ENCODE results near the gene UCK1. TPM values are rescaled to one million over a fixed set of nuclear protein-coding genes. Genes with fewer than 3 reads are reported as not detected.
A peak's percentile ranks its signal among the peaks of the same experiment; 100 is the strongest.

The UCK1 gene
- total RNA-seq, 2 donors from 2014 or later: 21.2 to 37.8 TPM

DNA sequence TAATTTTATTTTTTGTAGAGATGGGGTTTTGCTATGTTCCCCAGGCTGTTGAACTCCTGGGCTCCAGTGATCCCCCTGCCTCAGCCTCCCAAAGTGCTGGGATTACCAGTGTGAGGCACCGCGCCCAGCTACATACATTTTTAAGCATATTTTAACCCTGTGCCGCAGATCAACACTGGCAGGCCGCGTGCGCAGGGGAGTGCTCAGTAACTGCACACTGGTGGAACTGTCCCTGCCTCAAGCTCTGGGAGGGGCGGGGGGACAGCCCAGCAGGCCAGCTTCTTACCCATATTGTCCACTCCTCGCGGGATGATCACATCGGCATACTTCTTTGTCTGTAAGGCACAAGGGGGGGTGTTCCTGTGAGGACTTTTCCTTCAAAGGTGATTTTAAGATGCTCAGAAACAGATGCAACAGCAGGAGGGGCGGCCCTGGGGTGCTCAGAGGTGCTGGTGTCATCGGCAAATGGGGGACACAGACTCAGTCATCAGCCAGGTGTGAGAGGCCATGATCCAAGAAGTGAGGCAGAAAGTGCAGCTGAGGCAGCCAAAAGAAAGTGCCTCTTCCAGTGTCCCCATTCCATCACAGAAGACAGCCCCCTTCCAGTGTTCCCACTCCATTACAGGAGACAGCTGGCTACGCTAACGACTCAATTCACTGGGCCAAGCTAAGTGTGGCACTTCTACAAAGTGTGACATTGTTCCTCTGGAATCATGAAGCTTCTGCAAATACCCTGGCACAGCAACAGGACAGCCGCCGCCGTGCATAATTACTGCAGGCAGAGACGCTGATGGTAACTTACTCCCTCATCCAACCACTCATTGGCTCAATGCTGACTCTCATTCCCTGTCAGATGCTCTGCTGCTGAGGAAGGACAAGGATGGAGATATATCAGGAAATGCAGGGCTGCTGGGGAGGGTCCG is 5.2 kb downstream of the UCK1 start:
- Histone ChIP-seq H3K4me1 (peaks cover 0 to 17% of the 10 kb centered on the region in 2 donors), H3K27me3 (no peaks in the 10 kb centered on the region), H3K4me3 (no peak overlapping the region), H3K27ac (peak overlapping the region; percentile 5 to 22), H3K36me3 (peaks cover 84% of the 10 kb centered on the region), H3K9me3 (no peaks in the 10 kb centered on the region)
- TF ChIP-seq, protein P1, sequence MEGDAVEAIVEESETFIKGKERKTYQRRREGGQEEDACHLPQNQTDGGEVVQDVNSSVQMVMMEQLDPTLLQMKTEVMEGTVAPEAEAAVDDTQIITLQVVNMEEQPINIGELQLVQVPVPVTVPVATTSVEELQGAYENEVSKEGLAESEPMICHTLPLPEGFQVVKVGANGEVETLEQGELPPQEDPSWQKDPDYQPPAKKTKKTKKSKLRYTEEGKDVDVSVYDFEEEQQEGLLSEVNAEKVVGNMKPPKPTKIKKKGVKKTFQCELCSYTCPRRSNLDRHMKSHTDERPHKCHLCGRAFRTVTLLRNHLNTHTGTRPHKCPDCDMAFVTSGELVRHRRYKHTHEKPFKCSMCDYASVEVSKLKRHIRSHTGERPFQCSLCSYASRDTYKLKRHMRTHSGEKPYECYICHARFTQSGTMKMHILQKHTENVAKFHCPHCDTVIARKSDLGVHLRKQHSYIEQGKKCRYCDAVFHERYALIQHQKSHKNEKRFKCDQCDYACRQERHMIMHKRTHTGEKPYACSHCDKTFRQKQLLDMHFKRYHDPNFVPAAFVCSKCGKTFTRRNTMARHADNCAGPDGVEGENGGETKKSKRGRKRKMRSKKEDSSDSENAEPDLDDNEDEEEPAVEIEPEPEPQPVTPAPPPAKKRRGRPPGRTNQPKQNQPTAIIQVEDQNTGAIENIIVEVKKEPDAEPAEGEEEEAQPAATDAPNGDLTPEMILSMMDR (IDR thresholded peaks at IDR 0.05): no peak
- DNase-seq (ENCODE audit: low spot score): no peak

DNA sequence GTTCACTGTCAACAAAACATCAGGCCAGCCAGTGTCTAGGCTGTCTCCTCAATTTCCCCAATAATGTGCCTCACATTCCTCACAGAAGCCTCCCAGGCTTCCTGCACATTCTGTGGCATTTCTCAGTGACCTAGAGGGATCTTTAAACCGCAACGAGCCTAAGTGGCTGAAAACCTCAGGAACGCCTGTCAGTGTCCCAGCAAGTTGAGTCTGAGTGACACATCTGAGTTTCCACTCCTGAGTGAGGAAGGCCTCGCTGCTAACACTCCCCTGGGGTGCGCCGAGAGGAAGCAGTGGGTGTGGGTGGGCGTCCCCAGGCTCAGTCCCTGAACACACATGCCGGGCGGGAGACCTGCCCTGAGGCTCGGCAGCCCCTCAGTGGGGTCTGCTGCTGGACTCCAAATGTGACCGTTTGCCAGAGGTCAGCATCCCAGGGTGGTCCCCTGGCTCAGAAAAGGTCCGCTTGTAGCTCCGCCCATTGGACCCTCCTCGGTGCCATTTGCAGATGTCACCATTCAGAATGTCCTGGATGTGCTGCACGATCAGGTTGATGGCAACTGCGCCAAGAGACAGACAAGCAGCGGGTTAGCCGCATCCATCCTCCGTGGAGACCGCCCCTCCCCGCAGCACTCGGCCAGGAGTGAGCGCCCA is 6.3 kb downstream of the UCK1 start:
- Histone ChIP-seq H3K4me3 (no peak overlapping the region), H3K4me1 (peaks cover 0 to 9% of the 10 kb centered on the region in 2 donors), H3K27me3 (no peaks in the 10 kb centered on the region), H3K9me3 (no peaks in the 10 kb centered on the region), H3K27ac (no peak overlapping the region), H3K36me3 (peaks cover 95% of the 10 kb centered on the region)
- no peak for DNase-seq (ENCODE audit: low spot score)
- TF ChIP-seq, protein P1 (IDR thresholded peaks at IDR 0.05): no peak

DNA sequence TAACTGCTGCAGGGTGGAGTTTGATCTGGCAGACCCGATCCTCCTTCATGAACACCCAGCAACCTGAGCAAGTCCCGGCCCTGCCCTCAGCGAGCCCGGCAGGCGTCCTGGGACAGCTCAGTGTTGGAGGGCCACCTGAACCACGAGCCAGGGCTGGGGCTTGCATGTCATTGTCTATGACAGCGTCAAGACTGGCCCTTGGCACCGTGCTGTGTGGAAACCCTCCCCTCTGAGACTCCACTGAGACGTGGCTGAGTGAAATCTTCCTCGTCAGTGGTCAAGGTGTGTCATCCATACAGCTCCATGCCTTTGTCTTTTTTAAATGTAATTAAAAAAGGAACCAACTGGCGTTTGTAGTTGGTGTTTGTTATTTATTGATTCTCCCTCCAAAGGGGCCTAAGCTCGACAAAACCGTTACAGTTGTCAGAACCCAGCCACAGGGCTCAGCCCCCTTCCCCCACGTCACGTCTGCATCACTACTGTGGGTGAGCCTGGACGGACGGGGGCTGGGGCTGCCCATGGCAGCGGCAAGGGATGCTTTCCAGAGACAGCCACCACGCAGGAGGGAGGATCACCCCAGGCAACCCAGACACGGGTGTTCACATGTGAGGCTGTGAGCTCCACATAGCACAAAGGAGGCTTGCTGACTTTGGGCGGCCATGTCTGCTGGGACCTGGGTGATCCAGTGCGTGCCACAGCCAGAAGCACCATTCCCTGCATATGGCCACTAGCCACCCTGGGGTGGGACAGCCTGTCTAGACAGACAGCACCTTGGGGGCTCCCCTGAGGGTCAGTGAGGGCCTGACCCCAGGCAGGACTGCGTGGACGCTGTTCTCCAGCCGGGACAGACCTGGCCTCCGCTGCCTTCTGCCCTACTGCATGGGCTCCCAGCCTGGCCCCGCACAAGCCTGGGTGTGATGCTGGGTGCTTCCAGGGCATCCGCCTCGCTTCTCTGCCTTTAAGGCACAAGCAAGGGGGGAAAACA is 7.3 kb downstream of the UCK1 start:
- Histone ChIP-seq H3K4me1 (peaks cover 0 to 4% of the 10 kb centered on the region in 2 donors), H3K27ac (no peak overlapping the region), H3K4me3 (no peak overlapping the region), H3K36me3 (peaks cover 95% of the 10 kb centered on the region), H3K9me3 (no peaks in the 10 kb centered on the region), H3K27me3 (no peaks in the 10 kb centered on the region)
- no peak for DNase-seq (ENCODE audit: low spot score)
- TF ChIP-seq, protein P1 (IDR thresholded peaks at IDR 0.05): no peak

DNA sequence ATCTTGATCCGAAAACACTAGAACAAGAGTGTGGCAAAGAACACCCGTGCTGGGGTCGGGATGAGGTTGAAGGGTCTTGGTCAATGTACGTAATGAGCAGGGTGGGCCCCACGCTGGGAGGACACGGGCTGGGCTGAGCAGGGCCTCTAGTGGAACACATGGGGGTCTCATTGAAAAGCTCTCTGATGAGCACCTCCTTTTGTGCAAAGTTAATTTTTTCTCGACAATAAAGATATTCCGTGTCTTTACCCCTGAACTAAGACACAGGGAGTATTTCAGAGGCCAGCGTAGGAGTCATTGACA is 8.0 kb downstream of the UCK1 start:
- DNase-seq (ENCODE audit: low spot score): no peak

More for the DNA sequence above, 8.0 kb downstream of the UCK1 start:
- Histone ChIP-seq H3K4me1 (peaks cover 0 to 9% of the 10 kb centered on the region in 2 donors), H3K27ac (no peak overlapping the region), H3K27me3 (no peaks in the 10 kb centered on the region), H3K9me3 (no peaks in the 10 kb centered on the region), H3K36me3 (peaks cover 93% of the 10 kb centered on the region), H3K4me3 (no peak overlapping the region)
- TF ChIP-seq, protein P1 (IDR thresholded peaks at IDR 0.05): no peak

Measured in right atrium auricular region (tissue), 2 donors.